Measurements from ENCODE around the gene EXOC8.
A peak's percentile ranks its signal among the peaks of the same experiment; 100 is the strongest.

EXOC8 gene, protein sequence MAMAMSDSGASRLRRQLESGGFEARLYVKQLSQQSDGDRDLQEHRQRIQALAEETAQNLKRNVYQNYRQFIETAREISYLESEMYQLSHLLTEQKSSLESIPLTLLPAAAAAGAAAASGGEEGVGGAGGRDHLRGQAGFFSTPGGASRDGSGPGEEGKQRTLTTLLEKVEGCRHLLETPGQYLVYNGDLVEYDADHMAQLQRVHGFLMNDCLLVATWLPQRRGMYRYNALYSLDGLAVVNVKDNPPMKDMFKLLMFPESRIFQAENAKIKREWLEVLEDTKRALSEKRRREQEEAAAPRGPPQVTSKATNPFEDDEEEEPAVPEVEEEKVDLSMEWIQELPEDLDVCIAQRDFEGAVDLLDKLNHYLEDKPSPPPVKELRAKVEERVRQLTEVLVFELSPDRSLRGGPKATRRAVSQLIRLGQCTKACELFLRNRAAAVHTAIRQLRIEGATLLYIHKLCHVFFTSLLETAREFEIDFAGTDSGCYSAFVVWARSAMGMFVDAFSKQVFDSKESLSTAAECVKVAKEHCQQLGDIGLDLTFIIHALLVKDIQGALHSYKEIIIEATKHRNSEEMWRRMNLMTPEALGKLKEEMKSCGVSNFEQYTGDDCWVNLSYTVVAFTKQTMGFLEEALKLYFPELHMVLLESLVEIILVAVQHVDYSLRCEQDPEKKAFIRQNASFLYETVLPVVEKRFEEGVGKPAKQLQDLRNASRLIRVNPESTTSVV

DNA sequence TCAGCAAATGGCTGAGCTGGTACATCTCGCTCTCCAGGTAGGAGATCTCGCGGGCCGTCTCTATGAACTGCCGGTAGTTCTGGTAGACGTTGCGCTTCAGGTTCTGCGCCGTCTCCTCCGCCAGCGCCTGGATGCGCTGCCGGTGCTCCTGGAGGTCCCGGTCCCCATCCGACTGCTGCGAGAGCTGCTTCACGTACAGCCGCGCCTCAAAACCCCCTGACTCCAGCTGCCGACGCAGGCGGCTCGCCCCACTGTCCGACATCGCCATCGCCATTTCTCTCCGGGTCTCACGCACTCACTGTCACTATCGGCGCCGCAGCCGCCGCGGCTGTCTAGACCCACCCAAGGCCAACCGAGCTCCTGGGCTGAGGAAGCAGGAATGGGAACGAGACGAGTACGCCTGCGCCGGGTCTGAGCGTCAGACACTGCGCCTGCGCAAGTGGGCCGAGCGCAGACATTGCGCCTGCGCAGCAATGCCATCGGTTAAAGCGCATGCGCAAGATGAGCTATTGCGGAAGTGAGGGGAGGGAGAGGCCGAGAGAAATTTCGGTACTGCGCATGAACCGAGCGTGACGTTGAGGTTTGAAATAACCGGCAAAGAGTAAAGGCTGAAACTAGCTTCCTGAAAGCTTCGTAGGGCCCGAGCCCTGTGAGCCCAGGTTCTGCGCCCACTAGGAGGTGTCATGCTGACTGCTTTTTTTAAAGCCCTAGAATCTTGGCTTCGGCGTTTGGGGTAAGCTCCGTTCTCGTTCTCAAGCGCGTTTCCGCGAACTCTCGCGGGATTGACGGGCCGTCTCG lies at the start of gene EXOC8:
TSS of gene EXOC8 (minus strand) at position 381 of the 798 bp plus-strand sequence. CDS start at position 274, 107 bp downstream.
- peak; percentile 81 for DNase-seq (ENCODE audit: low read depth, low spot score)

DNA sequence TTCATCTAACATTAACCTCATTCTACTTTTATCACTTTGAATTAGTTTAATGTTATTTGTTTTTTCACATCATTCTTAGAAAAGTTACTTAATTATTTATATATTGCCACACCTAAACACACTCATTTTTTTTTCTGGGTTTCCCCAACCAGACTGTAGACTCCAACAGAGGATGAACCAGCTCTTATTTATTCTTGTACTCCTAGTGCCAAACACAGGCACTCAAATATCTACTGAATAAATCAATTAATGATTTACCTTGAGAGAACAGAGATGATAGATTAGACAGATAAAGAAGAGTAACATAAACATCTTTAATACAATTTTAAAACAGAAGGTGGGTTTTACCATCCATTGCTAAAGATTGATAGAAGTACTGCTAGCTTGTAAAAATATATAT lies 48.8 kb upstream of the EXOC8 start:
- no peak for DNase-seq (ENCODE audit: low read depth, low spot score)

DNA sequence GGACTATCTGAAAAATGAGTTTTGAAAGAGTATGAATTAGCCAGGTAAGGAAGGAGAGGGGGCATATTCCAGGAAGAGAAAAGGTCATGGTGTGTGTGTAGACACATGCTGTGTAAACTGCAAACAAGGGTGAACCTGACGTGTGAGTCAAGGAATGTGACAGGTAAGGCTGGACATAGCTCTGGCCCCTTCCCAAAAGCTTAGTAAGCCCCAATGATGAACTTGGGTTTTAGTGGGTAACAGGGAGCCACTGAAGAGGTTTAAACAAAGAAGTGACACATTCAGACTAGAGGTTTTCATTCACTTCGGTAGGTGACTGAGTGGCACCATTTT lies 47.7 kb upstream of the EXOC8 start:
- DNase-seq (ENCODE audit: low read depth, low spot score) = no peak

DNA sequence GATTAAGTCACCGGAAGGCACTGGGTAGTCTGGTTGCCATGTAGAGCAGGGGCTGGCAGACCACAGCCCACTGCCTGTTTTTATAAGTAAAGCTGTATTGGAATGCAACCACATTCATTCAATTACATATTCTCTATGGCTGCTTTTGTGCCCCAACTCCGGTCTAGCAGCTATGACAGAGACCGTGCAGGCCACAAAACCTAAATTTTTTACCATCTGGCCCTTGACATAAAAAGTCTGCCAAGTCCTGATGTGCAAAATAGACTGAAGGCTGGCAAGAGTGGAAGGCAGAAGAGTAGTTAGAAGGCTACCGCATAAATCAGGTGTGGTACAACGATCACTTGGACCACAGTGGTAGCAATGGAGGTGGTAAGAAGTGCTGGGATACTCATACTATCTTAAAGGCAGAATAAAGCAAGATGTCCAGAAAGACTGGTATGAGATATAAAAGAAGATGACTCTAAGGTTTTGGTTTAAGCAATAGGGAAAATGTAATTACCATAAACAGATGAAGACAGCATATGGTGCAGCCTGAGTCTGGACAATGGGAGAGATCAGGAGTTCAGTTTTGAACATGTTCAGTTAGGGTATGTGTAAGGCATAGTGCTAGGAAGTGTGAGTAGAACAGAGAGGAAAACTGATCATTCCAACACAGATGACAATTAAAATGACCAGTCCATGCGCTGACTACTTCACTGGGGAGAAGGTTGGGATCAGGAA lies 47.2 kb upstream of the EXOC8 start:
- no peak for DNase-seq (ENCODE audit: low read depth, low spot score)

DNA sequence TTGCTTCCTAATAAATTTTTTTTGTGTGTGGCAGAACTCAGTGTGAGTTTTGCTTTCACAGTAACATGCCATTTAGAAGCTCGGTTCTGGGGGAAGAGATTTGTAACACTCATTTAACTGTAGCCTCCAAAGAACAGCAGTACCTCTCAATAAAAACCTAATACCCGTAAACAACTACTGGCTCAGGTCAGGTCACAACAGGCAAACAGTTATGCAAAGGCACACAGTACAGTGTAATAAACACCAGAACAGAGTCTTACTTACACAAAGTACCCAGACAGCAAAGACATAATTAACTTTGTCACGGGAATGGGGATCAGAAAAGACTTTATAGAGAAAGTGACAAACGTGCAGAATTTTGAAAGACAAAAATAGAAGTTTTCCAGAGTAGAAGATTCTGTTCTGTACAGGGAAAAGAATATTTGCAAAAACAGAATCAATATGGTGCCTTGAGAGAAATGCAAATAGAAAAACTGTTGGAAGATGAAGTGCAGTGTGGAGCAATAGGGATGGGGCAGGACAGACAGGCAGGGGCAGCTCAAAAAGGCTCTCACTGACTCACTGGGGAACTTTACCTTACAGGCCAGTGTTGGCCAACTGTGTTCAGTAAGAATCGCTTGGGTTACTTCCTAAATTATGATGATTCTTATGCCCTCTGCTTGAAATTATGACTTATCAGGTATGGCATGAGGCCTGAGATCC lies 45.7 kb upstream of the EXOC8 start:
- no peak for DNase-seq (ENCODE audit: low read depth, low spot score)

DNA sequence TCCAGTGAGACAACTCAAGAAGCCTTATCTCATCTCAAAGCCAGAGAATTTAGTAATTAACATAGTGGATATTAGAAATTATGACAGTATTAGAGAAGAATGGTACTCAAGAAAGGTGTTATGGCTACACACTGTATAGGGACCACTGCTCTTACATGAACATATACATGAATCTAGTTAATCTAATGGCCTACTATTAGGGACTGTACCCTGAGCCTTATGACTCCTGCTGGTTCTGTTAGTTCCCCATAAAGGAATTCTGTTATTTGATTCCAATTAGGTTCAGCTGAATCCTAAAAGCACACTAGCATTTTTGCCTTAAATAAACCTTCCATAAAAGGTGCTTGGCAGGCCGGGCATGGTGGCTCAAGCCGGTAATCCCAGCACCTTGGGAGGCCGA lies 44.8 kb upstream of the EXOC8 start:
- DNase-seq (ENCODE audit: low read depth, low spot score) = no peak

DNA sequence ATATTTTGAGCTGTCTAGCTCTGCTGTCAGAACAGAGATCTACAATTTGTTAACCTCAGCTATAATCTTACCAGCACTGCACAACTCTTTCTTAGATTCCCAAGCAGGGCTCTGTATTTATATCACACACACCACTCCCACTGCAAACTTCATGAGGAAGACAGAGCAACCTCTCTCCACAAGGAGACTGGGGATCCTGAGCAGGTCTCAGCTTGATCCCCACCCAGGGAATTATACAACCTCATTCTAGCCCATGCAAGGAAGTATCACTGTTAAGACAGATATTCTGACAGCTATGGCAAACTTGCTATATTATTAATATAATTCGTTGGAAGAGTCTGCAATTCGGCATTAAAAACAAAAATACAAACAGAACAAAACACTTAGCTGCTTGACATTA lies 44.1 kb upstream of the EXOC8 start:
- no peak for DNase-seq (ENCODE audit: low read depth, low spot score)

DNA sequence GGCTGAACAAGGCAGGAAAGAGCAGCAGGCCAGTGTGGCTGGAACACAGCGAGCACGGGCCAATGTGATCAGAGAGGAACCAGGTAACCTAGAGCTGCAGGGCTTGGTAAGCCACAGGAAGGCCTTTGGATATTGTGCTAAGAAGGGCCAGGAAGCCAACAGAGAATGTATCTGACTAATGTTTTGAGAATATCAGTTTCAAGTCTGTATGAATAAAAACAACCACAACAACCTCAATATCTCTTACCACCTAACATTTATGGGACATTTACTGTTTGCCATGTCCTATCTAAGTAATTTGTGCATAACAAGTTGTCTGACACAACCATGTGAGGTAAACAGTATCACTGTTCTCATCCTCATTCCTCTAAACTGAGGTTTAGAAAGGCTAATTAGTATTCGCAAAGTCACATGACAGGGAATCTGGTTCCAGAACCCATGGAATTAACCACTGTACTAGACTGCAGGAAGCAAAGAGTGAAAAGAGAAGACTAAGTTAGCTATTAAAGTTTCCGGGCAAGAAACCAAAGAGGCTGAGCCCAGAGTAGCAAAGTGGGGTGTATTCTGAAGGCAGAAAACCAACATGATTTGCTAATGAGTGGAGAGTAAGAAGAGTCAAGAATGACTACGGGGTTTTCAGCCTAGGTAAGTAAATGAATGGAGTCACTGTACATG lies 39.4 kb upstream of the EXOC8 start:
- no peak for DNase-seq (ENCODE audit: low read depth, low spot score)

DNA sequence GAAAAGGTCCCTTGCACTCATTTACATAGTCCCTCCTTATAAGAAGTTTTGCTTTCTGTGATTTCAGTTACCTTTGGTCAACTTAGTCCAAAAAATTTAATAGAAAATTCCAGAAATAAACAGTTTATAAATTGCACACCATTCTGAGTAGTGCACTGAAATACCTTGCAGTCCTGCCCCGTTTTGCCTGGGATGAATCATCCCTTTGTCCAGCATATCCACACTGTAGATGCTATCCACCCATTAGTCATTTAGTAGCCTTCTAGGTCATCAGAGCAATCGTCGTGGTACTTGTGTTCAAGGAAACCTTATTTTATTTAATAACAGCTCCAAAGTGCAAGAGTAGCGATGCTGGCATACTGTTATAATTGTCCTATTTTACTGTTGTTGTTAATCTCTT lies 38.4 kb upstream of the EXOC8 start:
- no peak for DNase-seq (ENCODE audit: low read depth, low spot score)

DNA sequence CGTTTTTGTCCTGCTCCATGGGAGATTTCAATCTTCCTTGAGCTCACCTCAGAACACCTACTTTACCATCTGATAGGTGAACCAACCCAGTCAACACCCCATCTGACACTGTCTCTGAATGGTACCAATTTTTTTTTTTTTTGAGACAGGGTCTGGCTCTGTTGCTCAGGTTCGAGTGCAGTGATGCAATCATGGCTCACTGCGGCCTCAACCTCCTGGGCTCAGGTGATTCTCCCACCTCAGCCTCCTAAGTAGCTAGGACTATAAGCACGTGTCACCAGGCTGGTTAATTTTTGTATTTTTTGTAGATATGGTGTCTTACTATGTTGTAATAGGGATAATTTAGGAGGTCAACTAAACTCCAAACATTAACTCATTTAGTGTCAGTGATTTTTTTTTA lies 36.7 kb upstream of the EXOC8 start:
- DNase-seq (ENCODE audit: low read depth, low spot score) = no peak

DNA sequence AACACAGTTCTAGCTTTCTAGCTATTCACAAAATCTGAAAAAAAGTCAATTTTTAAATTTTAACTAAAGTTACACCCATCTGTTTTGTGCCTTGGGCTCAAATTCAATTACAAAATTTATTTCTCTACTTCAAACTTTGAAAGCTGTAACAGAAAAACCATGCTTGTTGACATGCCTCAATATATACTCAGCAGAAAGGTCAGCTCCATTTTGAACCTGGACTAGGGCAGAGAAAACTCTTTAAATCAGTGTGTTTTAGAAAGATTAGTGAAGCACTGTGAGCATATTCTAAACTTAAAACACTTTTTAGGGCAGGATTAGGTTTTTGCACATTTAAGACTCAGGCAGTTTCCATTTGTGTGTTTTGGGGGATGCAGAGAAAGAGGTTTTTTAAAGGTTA lies 34.8 kb upstream of the EXOC8 start:
- DNase-seq (ENCODE audit: low read depth, low spot score) = no peak

DNA sequence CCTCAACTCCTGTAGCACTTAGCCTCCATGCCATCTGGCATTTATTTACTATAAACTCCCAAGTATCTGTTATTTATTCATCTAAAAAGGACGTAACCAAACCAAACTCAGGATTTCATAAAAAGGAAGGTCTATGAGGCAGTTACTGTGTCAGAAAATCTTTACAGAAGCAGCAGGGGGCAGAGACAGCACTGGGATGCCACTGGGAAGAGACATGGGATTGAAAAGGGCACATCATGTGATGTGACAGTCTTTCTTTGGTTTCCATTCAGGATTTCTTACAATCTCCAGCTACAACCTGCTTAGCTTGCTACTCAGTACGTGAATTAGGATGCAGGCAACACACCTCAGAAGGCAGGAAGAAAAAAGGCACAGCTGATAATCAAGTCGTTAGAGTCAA lies 31.6 kb upstream of the EXOC8 start:
- DNase-seq (ENCODE audit: low read depth, low spot score) = no peak

DNA sequence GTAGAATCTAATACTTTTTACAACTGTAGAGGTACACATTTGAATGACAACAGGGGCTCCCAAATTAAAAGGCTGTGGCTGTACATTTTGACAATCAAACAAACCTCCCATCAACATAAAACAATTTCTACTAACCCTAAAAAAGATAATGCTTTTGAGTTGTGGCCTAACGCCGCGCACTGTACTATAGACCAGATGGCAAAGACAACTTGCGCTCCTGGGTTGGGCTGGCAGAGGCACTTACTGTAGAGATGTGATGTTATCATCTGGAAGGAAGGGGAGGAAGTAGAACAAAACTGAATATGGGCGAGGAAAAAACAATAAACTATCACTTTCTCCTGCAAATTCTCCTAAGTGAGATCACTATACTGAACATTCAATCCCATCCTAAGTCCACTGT lies 26.5 kb upstream of the EXOC8 start:
- DNase-seq (ENCODE audit: low read depth, low spot score) = no peak

DNA sequence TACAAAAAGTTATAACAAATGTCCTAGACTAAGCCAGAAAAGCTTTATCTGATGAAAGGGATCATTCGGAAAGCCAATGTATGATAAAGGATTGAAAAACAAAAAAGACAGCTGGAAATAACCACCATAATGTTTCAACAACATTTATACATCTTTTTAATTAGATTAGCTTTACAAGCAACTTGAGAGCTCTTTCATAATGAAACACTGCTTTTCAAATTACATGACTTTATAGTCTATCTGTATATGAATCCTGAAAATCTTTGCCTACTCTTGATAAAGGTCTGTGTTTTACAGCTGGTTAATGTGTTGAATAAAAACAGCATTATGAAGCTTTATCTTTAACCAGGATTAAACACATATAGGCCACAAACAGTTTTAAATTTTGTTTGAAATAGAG lies 26.0 kb upstream of the EXOC8 start:
- no peak for DNase-seq (ENCODE audit: low read depth, low spot score)

DNA sequence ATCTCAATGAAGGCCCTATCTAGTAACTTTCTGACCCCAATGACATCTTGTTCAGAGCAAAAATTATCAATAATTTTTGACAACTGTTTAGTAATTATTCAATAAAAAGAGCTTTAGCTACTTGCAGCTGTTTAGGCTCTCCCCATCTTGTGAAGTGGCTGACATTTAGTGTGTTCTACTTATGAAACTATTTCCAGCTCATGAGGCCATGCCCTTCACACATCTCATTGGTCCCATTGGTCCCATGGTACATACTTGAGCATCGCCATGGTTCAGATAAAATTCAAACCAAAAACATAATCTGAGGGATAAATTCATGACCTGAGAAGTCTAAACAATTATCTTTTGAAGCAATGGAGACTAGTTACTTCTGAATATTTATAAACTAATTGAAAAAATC lies 24.7 kb upstream of the EXOC8 start:
- no peak for DNase-seq (ENCODE audit: low read depth, low spot score)

DNA sequence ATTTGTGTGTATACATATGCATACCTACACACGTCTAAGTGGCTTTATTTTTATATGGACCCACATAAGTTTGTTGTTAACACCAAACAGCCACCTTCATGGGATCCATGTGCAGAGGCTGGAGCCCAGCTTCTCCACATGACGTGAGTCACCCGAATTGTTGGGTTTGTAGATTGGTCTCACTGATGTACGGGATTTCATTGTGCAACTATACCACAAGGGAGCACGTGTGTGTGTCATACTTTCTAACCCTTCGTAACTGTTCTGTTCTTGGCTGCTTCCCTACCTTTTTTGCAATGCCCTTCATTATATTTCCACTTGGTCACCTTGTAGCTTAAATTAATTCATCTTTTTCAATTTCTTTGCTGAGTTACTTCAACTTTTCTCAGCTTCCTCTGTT lies 21.5 kb upstream of the EXOC8 start:
- DNase-seq (ENCODE audit: low read depth, low spot score) = no peak

DNA sequence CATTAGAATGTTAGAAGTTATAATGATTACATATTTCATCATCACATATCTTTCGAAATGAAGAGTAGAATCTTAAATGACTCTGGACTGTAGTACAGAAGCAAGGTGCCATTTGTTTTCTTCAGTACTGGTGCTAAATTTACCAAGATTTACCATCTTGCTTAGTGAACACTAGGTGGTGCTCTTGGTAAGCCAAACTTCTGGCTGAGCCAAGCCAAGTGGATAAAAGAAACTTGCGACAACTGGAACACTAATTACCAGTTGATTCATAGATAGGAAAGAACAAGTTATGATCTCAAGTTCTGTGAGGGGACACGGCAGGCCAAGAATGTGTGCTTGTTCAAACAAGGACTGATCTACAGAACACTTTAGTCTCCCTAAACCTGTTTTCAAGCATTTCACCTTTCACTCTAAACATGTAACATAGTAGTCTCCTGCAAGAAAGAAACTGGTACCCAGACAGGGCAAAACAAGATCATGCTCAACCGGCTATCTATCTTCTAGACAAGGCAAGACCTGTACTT lies 20.2 kb upstream of the EXOC8 start:
- DNase-seq (ENCODE audit: low read depth, low spot score) = no peak

DNA sequence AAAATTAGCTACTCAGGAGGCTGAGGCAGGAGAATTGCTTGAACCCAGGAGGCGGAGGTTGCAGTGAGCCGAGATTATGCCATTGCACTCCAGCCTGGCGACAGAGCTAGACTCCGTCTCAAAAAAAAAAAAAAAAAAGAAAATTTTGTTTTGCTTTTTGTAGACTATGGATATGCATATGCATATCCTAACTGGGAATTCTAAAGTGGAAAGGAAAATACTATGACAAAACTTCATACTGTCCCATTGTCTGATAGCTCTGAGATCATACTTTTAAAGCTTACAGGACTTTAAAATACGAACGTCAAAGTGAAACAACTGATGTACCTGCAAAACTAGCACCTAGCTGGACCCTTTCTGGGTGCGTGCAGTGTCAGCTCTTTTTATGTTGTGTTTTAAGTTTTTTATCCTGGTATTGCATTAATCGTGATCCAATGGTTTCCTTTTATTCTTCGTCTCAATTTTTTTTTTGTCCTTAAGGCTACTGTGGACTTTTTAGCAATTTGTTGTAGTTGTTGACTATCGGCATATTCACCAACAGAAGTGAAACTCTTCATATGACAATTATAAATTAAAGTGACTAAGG lies 19.6 kb upstream of the EXOC8 start:
- DNase-seq (ENCODE audit: low read depth, low spot score) = no peak

DNA sequence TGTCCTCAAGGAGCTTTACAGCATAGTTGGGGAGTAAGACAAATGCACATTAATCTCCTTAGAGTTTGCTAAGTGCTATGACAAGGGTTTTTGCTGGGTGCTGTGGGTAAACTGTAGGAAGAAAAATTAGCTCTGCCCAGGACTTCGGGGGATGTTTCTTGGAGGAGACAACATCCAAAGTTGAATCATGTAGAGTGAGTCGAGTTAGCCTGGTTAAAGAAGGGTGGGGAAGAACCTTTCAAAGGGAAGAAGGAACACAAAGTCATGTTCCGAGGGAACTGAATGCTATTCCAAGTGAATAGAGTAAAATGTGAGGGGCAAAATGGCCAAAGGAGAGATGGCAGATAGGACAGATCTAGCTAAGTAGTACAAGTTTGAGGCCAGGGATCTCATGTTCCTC lies 17.5 kb upstream of the EXOC8 start:
- no peak for DNase-seq (ENCODE audit: low read depth, low spot score)
